K562 (cell line): Measurements from ENCODE around the gene CHD3. TPM values are rescaled to one million over a fixed set of nuclear protein-coding genes. Genes with fewer than 3 reads are reported as not detected.

Experiments used
- BACH1 ChIP-seq: fragments of 200-800 bp; sonication (Bioruptor generic); IDR thresholded peaks from 2 replicates; pipeline ENCODE4 v1.6.1; 2016; ENCODE audit warnings: missing genetic modification characterization, missing compliant biosample characterization
- BDP1 ChIP-seq: IDR thresholded peaks from 3 replicates; pipeline ENCODE4 v1.6.1; 2011; ENCODE audit not compliant: insufficient read length, insufficient read depth
- CREB1 ChIP-seq, 2 experiments: sonication (generic) in 1 of 2; formaldehyde crosslinking in 1 of 2; IDR thresholded peaks; 2 replicates each; pipeline versions ENCODE4 v1.6.1 to v1.8.0; 2012 to 2022; ENCODE audit warnings: inconsistent platforms in 1 of 2, mild to moderate bottlenecking in 1 of 2, missing genetic modification reagents in 1 of 2, moderate library complexity in 1 of 2
- CXXC5 ChIP-seq: fragments of 250-450 bp; sonication (Bioruptor Pico); IDR thresholded peaks from 2 replicates; pipeline ENCODE4 v1.8.0; 2022; ENCODE audit warnings: inconsistent platforms, mild to moderate bottlenecking, moderate library complexity
- ELF2 ChIP-seq: fragments of 250-450 bp; sonication (Bioruptor Pico); IDR thresholded peaks from 2 replicates; pipeline ENCODE4 v1.5.0; 2021; ENCODE audit warnings: mild to moderate bottlenecking
- GMEB1 ChIP-seq: fragments of 250-450 bp; sonication (Bioruptor Pico); IDR thresholded peaks from 2 replicates; pipeline ENCODE4 v1.4.0; 2020; ENCODE audit warnings: mild to moderate bottlenecking
- GTF2E2 ChIP-seq: fragments of 200-800 bp; sonication (Bioruptor generic); IDR thresholded peaks from 2 replicates; pipeline ENCODE4 v1.6.1; 2016; ENCODE audit warnings: missing genetic modification characterization, missing compliant biosample characterization
- LCOR ChIP-seq: sonication (generic); formaldehyde crosslinking; IDR thresholded peaks from 2 replicates; pipeline ENCODE4 v1.8.0; 2022; ENCODE audit warnings: mild to moderate bottlenecking, missing genetic modification reagents
- MEIS2 ChIP-seq: fragments of 450-650 bp; IDR thresholded peaks from 2 replicates; pipeline ENCODE4 v1.6.1; 2014; ENCODE audit warnings: mild to moderate bottlenecking; ENCODE audit not compliant: partially characterized antibody
- NR2C1 ChIP-seq, 2 experiments: fragments of 450-650 bp; IDR thresholded peaks; 2 replicates each; pipeline ENCODE4 v1.6.1; 2017; ENCODE audit warnings: mild to moderate bottlenecking in 2 of 2, antibody characterized with exemption in 1 of 2, inconsistent platforms in 1 of 2, missing compliant biosample characterization in 1 of 2, missing genetic modification characterization in 1 of 2
- POLR2AphosphoS5 ChIP-seq: IDR thresholded peaks from 2 replicates; pipeline ENCODE4 v1.6.1; 2011; ENCODE audit warnings: mild to moderate bottlenecking, low read depth, low read length, moderate library complexity; ENCODE audit not compliant: control insufficient read depth, insufficient read depth
- PTBP1 ChIP-seq: fragments of 200-400 bp; formaldehyde crosslinking; IDR thresholded peaks from 2 replicates; pipeline ENCODE4 v1.6.1; 2017; ENCODE audit warnings: low read depth, low read length
- RNF2 ChIP-seq: sonication (generic); IDR thresholded peaks from 2 replicates; pipeline ENCODE4 v1.6.1; 2016
- TEAD1 ChIP-seq, 2 experiments: fragments of 450-650 bp in 1 of 2; sonication (generic) in 1 of 2; formaldehyde crosslinking; IDR thresholded peaks; 2 replicates each; pipeline versions ENCODE4 v1.4.0 to v1.8.0; 2020 to 2022; ENCODE audit warnings: mild to moderate bottlenecking in 2 of 2, missing genetic modification reagents in 1 of 2
- TFAM ChIP-seq: fragments of 250-450 bp; sonication (Bioruptor Pico); conservative IDR thresholded peaks from 2 replicates; pipeline ENCODE4 v1.5.0; 2021; ENCODE audit warnings: mild to moderate bottlenecking, moderate library complexity
- ZNF133 ChIP-seq: fragments of 250-450 bp; sonication (Bioruptor Pico); IDR thresholded peaks from 2 replicates; pipeline ENCODE4 v1.4.0; 2020; ENCODE audit warnings: mild to moderate bottlenecking
- ZNF146 ChIP-seq: IDR thresholded peaks from one replicate; pipeline ENCODE4 v1.6.1; 2018; ENCODE audit warnings: missing compliant biosample characterization; ENCODE audit not compliant: unreplicated experiment
- ZNF224 ChIP-seq: sonication (generic); formaldehyde crosslinking; IDR thresholded peaks from 2 replicates; pipeline ENCODE4 v1.8.0; 2022; ENCODE audit warnings: mild to moderate bottlenecking, missing genetic modification reagents
- ZNF239 ChIP-seq: fragments of 250-450 bp; sonication (Bioruptor Pico); IDR thresholded peaks from 2 replicates; pipeline ENCODE4 v1.4.0; 2020; ENCODE audit warnings: mild to moderate bottlenecking
- ZNF699 ChIP-seq: fragments of 250-450 bp; sonication (Bioruptor Pico); IDR thresholded peaks from 2 replicates; pipeline ENCODE4 v1.8.0; 2021; ENCODE audit warnings: mild to moderate bottlenecking, moderate library complexity; ENCODE audit not compliant: insufficient replicate concordance
- ZNF764 ChIP-seq: fragments of 250-450 bp; sonication (Bioruptor Pico); IDR thresholded peaks from 2 replicates; pipeline ENCODE4 v1.4.0; 2020; ENCODE audit warnings: low read depth, mild to moderate bottlenecking, moderate library complexity
- ZNF766 ChIP-seq: fragments of 200-800 bp; sonication (Bioruptor generic); conservative IDR thresholded peaks from 2 replicates; pipeline ENCODE4 v1.6.1; 2016; ENCODE audit warnings: missing genetic modification characterization, missing compliant biosample characterization
- polyA plus RNA-seq, 8 experiments: library from polyadenylated mRNA; depleted of rRNA in 4 of 8; stranded (reverse) in 5 of 8; unstranded in 3 of 8; fragments of >200 nt; fragmentation: Nextera tagmentation in 2 of 8; fragmentation: Illumina TruSeq in 1 of 8; extraction: Ambion mirVana in 2 of 8; extraction: Trizol in 1 of 8; gene quantifications; 2 replicates each; pipeline versions ENCODE4 v1.2.1 to v1.2.3, GENCODE V29; 2011 to 2014; ENCODE audit warnings: inconsistent platforms in 1 of 8, missing spikeins in 1 of 8
- total RNA-seq, 7 experiments: library from RNA; depleted of rRNA in 6 of 7; stranded (reverse); fragments of >200 nt in 6 of 7; fragmentation: Illumina TruSeq in 2 of 7; extraction: Trizol in 2 of 7; gene quantifications; 2 replicates each; pipeline versions ENCODE4 v1.2.1 to v1.2.3, GENCODE V29; 2011 to 2021; ENCODE audit warnings: low replicate concordance in 1 of 7
- TF ChIP-seq, protein P1 (sequence below), 2 experiments: IDR thresholded peaks; 2 replicates each; pipeline ENCODE4 v1.6.1; 2011; ENCODE audit warnings: borderline replicate concordance in 1 of 2, control low read depth in 1 of 2, low read depth in 1 of 2, low read length in 1 of 2, mild to moderate bottlenecking in 1 of 2, mixed read lengths in 1 of 2, moderate library complexity in 1 of 2; ENCODE audit not compliant: insufficient read depth in 1 of 2, insufficient read length in 1 of 2, poor library complexity in 1 of 2, severe bottlenecking in 1 of 2; ENCODE audit errors: extremely low read depth in 1 of 2
- TF ChIP-seq, protein P2 (sequence below), 2 experiments: fragments of 250-450 bp in 1 of 2; fragments of 450-650 bp in 1 of 2; sonication (Bioruptor Pico) in 1 of 2; IDR thresholded peaks; 2 replicates each; pipeline versions ENCODE4 v1.6.1 to v1.8.0; 2016 to 2021; ENCODE audit warnings: mild to moderate bottlenecking in 2 of 2, moderate library complexity in 2 of 2, missing compliant biosample characterization in 1 of 2, missing genetic modification characterization in 1 of 2

CHD3 gene
- total and polyA plus RNA-seq, 9 of the 15 experiments (the other 6 are each of a cell fraction or from before 2014, with no cell fraction given): 0.39 to 38.2 (median 21.2) TPM

DNA sequence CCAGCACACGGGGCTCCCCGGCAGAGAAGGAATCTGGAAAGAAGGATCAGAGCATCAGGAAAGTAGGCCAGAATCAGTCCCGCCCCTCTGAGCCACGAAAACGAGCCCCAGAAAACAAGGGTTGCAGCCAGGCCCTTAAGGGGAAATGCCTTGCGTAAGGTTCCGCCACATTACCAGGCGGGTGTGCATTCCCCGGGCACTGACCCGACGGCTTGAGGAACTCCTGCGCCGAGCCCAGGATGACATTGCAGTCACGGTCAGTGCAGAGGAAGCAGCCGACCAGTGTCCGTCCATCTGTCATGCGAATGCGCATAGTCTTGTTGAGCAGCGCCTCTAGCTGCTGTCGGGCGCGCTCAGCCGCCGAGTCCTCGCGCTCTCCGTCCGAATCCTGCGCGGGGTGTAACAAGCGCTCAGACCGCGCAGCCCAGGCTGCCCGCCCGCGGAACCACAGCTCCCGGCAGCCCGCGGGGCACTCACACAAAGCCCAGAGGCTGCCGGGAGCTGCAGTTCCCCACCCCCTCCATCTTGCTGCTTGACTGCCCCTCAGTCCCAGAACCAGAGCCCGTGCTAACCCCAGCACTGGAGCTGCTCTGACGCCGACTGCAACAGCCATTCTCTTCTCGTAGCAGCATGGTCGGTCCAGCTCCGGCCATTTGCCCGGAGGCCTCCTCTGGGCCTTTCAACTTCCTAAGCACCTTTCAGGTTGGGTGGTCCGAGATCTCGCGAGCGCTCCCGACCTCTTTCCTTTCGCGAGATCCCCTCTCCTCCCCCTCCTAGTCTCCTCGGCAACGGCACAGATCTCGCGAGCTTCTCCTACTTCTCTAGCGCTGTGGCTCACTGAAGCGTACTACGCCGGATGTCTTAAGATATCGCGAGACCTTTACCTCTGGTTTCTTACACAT, 31.5 kb upstream of the CHD3 start, which contains the start of gene NAA38 (continued):
- TF ChIP-seq ZNF224 (CRISPR knock-in tag) (no peak), POLR2AphosphoS5 (peak; percentile 43; the same call in 1 of the 2 replicates), TEAD1 (CRISPR knock-in tag; IDR thresholded peaks at IDR 0.05) (0 out of 4 replicates have a peak, but pooled peaks of 1 of the 2 experiments have one; percentile 46), ELF2 (CRISPR knock-in tag) (peak; percentile 35; the same call in 1 of the 2 replicates), GMEB1 (CRISPR knock-in tag) (peak; percentile 23; the same call in 1 of the 2 replicates), TFAM (no peak), PTBP1 (no peak), ZNF766 (CRISPR knock-in tag) (peak; percentile 95), ZNF146 (no peak), BDP1 (no peak), NR2C1 (IDR thresholded peaks at IDR 0.05) (no peak), NR2C1 (tag; IDR thresholded peaks at IDR 0.05) (peak; percentile 47; the same call in 1 of the 2 replicates), BACH1 (peak; percentile 45), GTF2E2 (tag) (no peak), CREB1 (IDR thresholded peaks at IDR 0.05) (peak; percentile 55), CREB1 (CRISPR knock-in tag; IDR thresholded peaks at IDR 0.05) (peak; percentile 84), RNF2 (peak; percentile 42; the same call in 1 of the 2 replicates), MEIS2 (peak; percentile 86), LCOR (CRISPR knock-in tag) (peak; percentile 75; the same call in 1 of the 2 replicates), ZNF764 (CRISPR knock-in tag) (no peak), ZNF133 (CRISPR knock-in tag) (no peak), ZNF699 (CRISPR knock-in tag) (no peak), ZNF239 (CRISPR knock-in tag) (no peak), CXXC5 (CRISPR knock-in tag) (peak; percentile 79)
- TF ChIP-seq, protein P1, sequence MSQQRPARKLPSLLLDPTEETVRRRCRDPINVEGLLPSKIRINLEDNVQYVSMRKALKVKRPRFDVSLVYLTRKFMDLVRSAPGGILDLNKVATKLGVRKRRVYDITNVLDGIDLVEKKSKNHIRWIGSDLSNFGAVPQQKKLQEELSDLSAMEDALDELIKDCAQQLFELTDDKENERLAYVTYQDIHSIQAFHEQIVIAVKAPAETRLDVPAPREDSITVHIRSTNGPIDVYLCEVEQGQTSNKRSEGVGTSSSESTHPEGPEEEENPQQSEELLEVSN (IDR thresholded peaks at IDR 0.05; ENCODE audit: borderline replicate concordance in 1 of 2, extremely low read depth in 1 of 2, insufficient read depth in 1 of 2, insufficient read length in 1 of 2, low read depth in 1 of 2, low read length in 1 of 2, poor library complexity in 1 of 2, severe bottlenecking in 1 of 2): peak; percentile 66 to 79
- TF ChIP-seq, protein P2, sequence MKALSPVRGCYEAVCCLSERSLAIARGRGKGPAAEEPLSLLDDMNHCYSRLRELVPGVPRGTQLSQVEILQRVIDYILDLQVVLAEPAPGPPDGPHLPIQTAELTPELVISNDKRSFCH (CRISPR knock-in tag; IDR thresholded peaks at IDR 0.05): no peak
- TF ChIP-seq, protein P2 (tag; IDR thresholded peaks at IDR 0.05): peak; percentile 31; the same call in 1 of the 2 replicates
